HepG2 (cell line): ENCODE data around the gene LASP1. TPM values are rescaled to one million over a fixed set of nuclear protein-coding genes. Genes with fewer than 3 reads are reported as not detected.

Experiments
- ATAC-seq: fragments of 200-7000 bp; cut with Tn5 transposase; 3 replicates; pipeline ENCODE4 v1.9.1; 2020; ENCODE audit warnings: mild to moderate bottlenecking, moderate library complexity
- BruUV-seq: library from RNA; stranded (reverse); fragments of 400-500 nt; replicated peaks from 2 replicates; lab custom pipeline; 2021; lab: Mats Ljungman, UMichigan
- CTCF ChIA-PET: fragments of 300-600 bp; formaldehyde crosslinking; extraction: SDS; loops from one replicate; lab custom pipeline; 2021; ENCODE audit warnings: low total read pairs, inconsistent platforms, low intra/inter-chr PET ratio; lab: Yijun Ruan, JAX
- POLR2A ChIA-PET: fragments of 350-600 bp; sonication (Branson Sonifier 250); formaldehyde crosslinking; loops from one replicate; lab custom pipeline; 2020; ENCODE audit warnings: antibody characterized with exemption, inconsistent platforms; lab: Yijun Ruan, JAX
- DNase-seq: peaks from one replicate; pipeline ENCODE4 v3.0.0-alpha.2; 2015; ENCODE audit warnings: low spot score
- FAIRE-seq: peaks from 3 replicates; lab custom pipeline; 2011; peaks lifted over from hg19 to GRCh38; lab: Jason Lieb, UNC
- H2AFZ ChIP-seq: one replicate; pipeline ENCODE4 v1.6.1; 2011; ENCODE audit warnings: low read length, inconsistent platforms
- H3K27ac ChIP-seq: fragments of 300-600 bp; 3 replicates; pipeline ENCODE4 v1.8.0; 2011; ENCODE audit warnings: mixed run types, mild to moderate bottlenecking, mixed read lengths, low read length, inconsistent platforms; ENCODE audit not compliant: insufficient read depth; ENCODE audit errors: extremely low read length
- H3K27me3 ChIP-seq, 2 experiments: fragments of 200-600 bp in 1 of 2; 2 replicates in 1 of 2; 3 replicates in 1 of 2; pipeline versions ENCODE4 v1.6.0 to v1.8.0; 2011; ENCODE audit warnings: low read length in 2 of 2, mild to moderate bottlenecking in 2 of 2, moderate library complexity in 2 of 2, inconsistent platforms in 1 of 2; ENCODE audit not compliant: insufficient read depth in 2 of 2, control insufficient read depth in 1 of 2
- H3K36me3 ChIP-seq, 2 experiments: fragments of 200-600 bp in 1 of 2; replicated peaks in 1 of 2; 2 replicates in 1 of 2; 3 replicates in 1 of 2; pipeline versions ENCODE4 v1.5.1 to v1.8.0; 2011; ENCODE audit warnings: low read length in 2 of 2, inconsistent platforms in 1 of 2; ENCODE audit not compliant: insufficient read depth in 2 of 2, control insufficient read depth in 1 of 2
- H3K4me1 ChIP-seq: 2 replicates; pipeline ENCODE4 v1.5.1; 2012; ENCODE audit warnings: low read length, inconsistent platforms; ENCODE audit not compliant: insufficient read depth
- H3K4me2 ChIP-seq: 2 replicates; pipeline ENCODE4 v1.6.0; 2011; ENCODE audit warnings: low read depth, low read length, inconsistent platforms
- H3K4me3 ChIP-seq, 3 experiments: fragments of 200-600 bp in 1 of 3; sonication (generic), shearing (Covaris generic) in 1 of 3; replicated peaks in 1 of 3; 2 replicates each; pipeline ENCODE4 v1.5.1; 2011 to 2016; ENCODE audit warnings: low read length in 3 of 3, inconsistent platforms in 2 of 3, low read depth in 2 of 3, mild to moderate bottlenecking in 2 of 3, control low read depth in 1 of 3, mixed read lengths in 1 of 3; ENCODE audit not compliant: insufficient read depth in 1 of 3
- H3K79me2 ChIP-seq: one replicate; pipeline ENCODE4 v1.6.1; 2011; ENCODE audit warnings: low read length, inconsistent platforms; ENCODE audit not compliant: insufficient read depth
- H3K9ac ChIP-seq: 2 replicates; pipeline ENCODE4 v1.6.0; 2011; ENCODE audit warnings: mild to moderate bottlenecking, low read depth, low read length, inconsistent platforms; ENCODE audit not compliant: insufficient read depth
- H3K9me3 ChIP-seq: 2 replicates; pipeline ENCODE4 v1.5.1; 2012; ENCODE audit warnings: mild to moderate bottlenecking, low read length
- H4K20me1 ChIP-seq: 2 replicates; pipeline ENCODE4 v1.6.0; 2011; ENCODE audit warnings: inconsistent platforms, mild to moderate bottlenecking, low read length, moderate library complexity; ENCODE audit not compliant: insufficient read depth
- AGO2 ChIP-seq: fragments of 200-400 bp; formaldehyde crosslinking; optimal IDR thresholded peaks from 2 replicates; pipeline ENCODE3; 2017; ENCODE audit warnings: mild to moderate bottlenecking, low read depth, low read length, moderate library complexity
- ATF7-NPFF ChIP-seq: sonication (generic); formaldehyde crosslinking; IDR thresholded peaks from 2 replicates; pipeline ENCODE4 v1.8.1; 2023; ENCODE audit warnings: mild to moderate bottlenecking, low read depth, missing genetic modification reagents, moderate library complexity
- HNF4A ChIP-seq: sonication (generic); formaldehyde crosslinking; IDR thresholded peaks from 2 replicates; pipeline ENCODE4 v1.4.0; 2020; ENCODE audit warnings: missing genetic modification reagents
- LCORL ChIP-seq, 2 experiments: fragments of 450-650 bp in 1 of 2; sonication (generic) in 1 of 2; formaldehyde crosslinking in 1 of 2; IDR thresholded peaks; 2 replicates each; pipeline versions ENCODE4 v1.5.0 to v1.6.1; 2017 to 2020; ENCODE audit warnings: antibody characterized with exemption in 1 of 2, missing genetic modification reagents in 1 of 2
- MBD4 ChIP-seq: IDR thresholded peaks from 2 replicates; pipeline ENCODE4 v1.6.1; 2012; ENCODE audit warnings: low read length, inconsistent platforms, borderline replicate concordance
- POLR2G ChIP-seq: fragments of 200-400 bp; formaldehyde crosslinking; IDR thresholded peaks from 2 replicates; pipeline ENCODE4 v1.6.1; 2018; ENCODE audit warnings: mild to moderate bottlenecking, low read depth, low read length, moderate library complexity
- RBM22 ChIP-seq: fragments of 200-400 bp; formaldehyde crosslinking; optimal IDR thresholded peaks from 2 replicates; pipeline ENCODE3; 2017; ENCODE audit warnings: mild to moderate bottlenecking, low read length, moderate library complexity
- TGIF2 ChIP-seq: IDR thresholded peaks from 2 replicates; pipeline ENCODE4 v1.6.1; 2016; ENCODE audit warnings: control low read depth, missing compliant biosample characterization
- TOE1 ChIP-seq: sonication (generic); formaldehyde crosslinking; IDR thresholded peaks from 2 replicates; pipeline ENCODE4 v1.4.0; 2020; ENCODE audit warnings: mild to moderate bottlenecking, missing genetic modification reagents
- YEATS4 ChIP-seq: sonication (generic); formaldehyde crosslinking; IDR thresholded peaks from 2 replicates; pipeline ENCODE4 v1.4.0; 2020; ENCODE audit warnings: missing genetic modification reagents, borderline replicate concordance
- ZNF142 ChIP-seq: sonication (generic); formaldehyde crosslinking; IDR thresholded peaks from 2 replicates; pipeline ENCODE4 v1.4.0; 2020; ENCODE audit warnings: missing genetic modification reagents
- ZNF17 ChIP-seq: sonication (generic); formaldehyde crosslinking; IDR thresholded peaks from 2 replicates; pipeline ENCODE4 v1.5.0; 2020; ENCODE audit warnings: mild to moderate bottlenecking, missing genetic modification reagents
- ZNF740 ChIP-seq: sonication (generic); formaldehyde crosslinking; IDR thresholded peaks from 2 replicates; pipeline ENCODE4 v1.4.0; 2020; ENCODE audit warnings: missing genetic modification reagents
- ZNF770 ChIP-seq: sonication (generic); formaldehyde crosslinking; IDR thresholded peaks from 2 replicates; pipeline ENCODE4 v1.5.0; 2020; ENCODE audit warnings: mild to moderate bottlenecking, missing genetic modification reagents
- WGBS: methylation state at CpG from one replicate; pipeline ENCODE4 v1.1.6; 2017; ENCODE audit warnings: low lambda C conversion rate; 5-methylcytosine and 5-hydroxymethylcytosine counted together
- in situ Hi-C: cut with HindIII; loops from 2 replicates; pipeline ENCODE4 v1.10.0; 2017; ENCODE audit warnings: low pct_unique_long_range_greater_than_20kb; ENCODE audit not compliant: extremely low pct_ligation_motif_present
- intact Hi-C: fragments of 100-400 bp; cut with micrococcal nuclease; formaldehyde crosslinking; loops from one replicate; pipeline ENCODE4 v1.10.0; 2022; ENCODE audit not compliant: unreplicated experiment
- polyA plus RNA-seq, 8 experiments: library from polyadenylated mRNA; depleted of rRNA in 3 of 8; stranded (reverse) in 7 of 8; unstranded in 1 of 8; fragments of >200 nt; fragmentation: Illumina TruSeq in 4 of 8; extraction: Trizol in 4 of 8; gene quantifications; 2 replicates each; pipeline versions ENCODE4 v1.2.1 to v1.2.3, GENCODE V29; 2011 to 2016; ENCODE audit warnings: low read depth in 4 of 8, missing spikeins in 1 of 8, mixed read lengths in 1 of 8; ENCODE audit not compliant: insufficient read depth in 1 of 8
- total RNA-seq, 5 experiments: library from RNA; depleted of rRNA; stranded (reverse); fragments of >200 nt; fragmentation: Illumina TruSeq; extraction: Trizol; gene quantifications; 2 replicates each; pipeline ENCODE4 v1.2.3, GENCODE V29; 2016; ENCODE audit warnings: low read depth in 1 of 5

LASP1 gene
- total and polyA plus RNA-seq, 2 of the 13 experiments (the other 11 are each of a cell fraction or from before 2014, with no cell fraction given), result 70.1 to 97.0 TPM

- Histone ChIP-seq H3K9ac (no peak overlapping the region), H3K27me3 (no peaks in the 10 kb centered on the region), H3K4me2 (no peak overlapping the region), H3K4me3 (no peak overlapping the region), H3K9me3 (no peaks in the 10 kb centered on the region), H3K27ac (no peak overlapping the region), H3K36me3 (peaks cover 55 to 88% of the 10 kb centered on the region in 2 experiments), H3K79me2 (peaks cover 49% of the 10 kb centered on the region), H2AFZ (no peak overlapping the region), H3K4me1 (peaks cover 37% of the 10 kb centered on the region), H4K20me1 (peaks cover 52% of the 10 kb centered on the region)
- in situ Hi-C loops, result no loop called here
- TF ChIP-seq TOE1 (CRISPR knock-in tag), result no peak
- TF ChIP-seq MBD4, result no peak
- no peak for TF ChIP-seq ZNF770 (CRISPR knock-in tag)
- TF ChIP-seq POLR2G, result no peak
- no peak for TF ChIP-seq ZNF740
- TF ChIP-seq ZNF17 (CRISPR knock-in tag), result no peak
- peak; percentile 28 for TF ChIP-seq RBM22
- no peak for TF ChIP-seq ATF7-NPFF
- no peak for TF ChIP-seq LCORL (IDR thresholded peaks at IDR 0.05)
- no peak for TF ChIP-seq LCORL (CRISPR knock-in tag; IDR thresholded peaks at IDR 0.05)
- no peak for TF ChIP-seq HNF4A (CRISPR knock-in tag)
- TF ChIP-seq YEATS4 (CRISPR knock-in tag), result no peak
- TF ChIP-seq ZNF142 (CRISPR knock-in tag), result no peak
- no peak for TF ChIP-seq TGIF2 (CRISPR knock-in tag)
- peak; percentile 9 for TF ChIP-seq AGO2
- intact Hi-C loops, result no loop called here
- FAIRE-seq, result no peak
- DNase-seq, result no peak
- CTCF ChIA-PET, result no interaction called here
- WGBS, result 97% methylated on average over 8 of the region's 8 CpGs
- POLR2A ChIA-PET, result interaction anchor here (1.8 to 3.8 kb wide), 4 partner anchors 12 to 29 kb away, joined by 4 to 18 read pairs (median 8); no protein-coding TSS in a partner anchor
- BruUV-seq, result no TSS peak
- ATAC-seq, result no peak
Observed at GRCh38 chr17:38886643-38887010, 16.8 kb downstream of the LASP1 start.
